SU-DHL-6 (cell line): ENCODE measurements around the gene SULF2.

Source experiments
- H2AFZ ChIP-seq: fragments of 200-600 bp; sonication (generic); 2 replicates; pipeline ENCODE4 v1.6.1; 2014; ENCODE audit warnings: low read depth, mild to moderate bottlenecking, moderate library complexity, mixed read lengths, antibody characterized with exemption, low read length; ENCODE audit not compliant: severe bottlenecking
- H3F3A ChIP-seq: fragments of 200-600 bp; shearing (Covaris generic); 2 replicates; pipeline ENCODE4 v1.6.0; 2016; ENCODE audit warnings: antibody characterized with exemption, mild to moderate bottlenecking; ENCODE audit not compliant: insufficient read depth
- H3K27ac ChIP-seq: fragments of 200-600 bp; sonication (generic); 2 replicates; pipeline ENCODE4 v1.5.1; 2016; ENCODE audit warnings: low read depth, mild to moderate bottlenecking, low read length, moderate library complexity, mixed read lengths
- H3K27me3 ChIP-seq: fragments of 200-600 bp; sonication (generic), shearing (Covaris generic); 2 replicates; pipeline ENCODE4 v1.6.0; 2014; ENCODE audit warnings: mild to moderate bottlenecking, low read length
- H3K36me3 ChIP-seq: fragments of 200-600 bp; sonication (generic); 2 replicates; pipeline ENCODE4 v1.6.1; 2014; ENCODE audit warnings: mild to moderate bottlenecking, low read length, mixed read lengths
- H3K4me2 ChIP-seq: fragments of 300-600, 200-600 bp; shearing (Covaris generic), sonication (generic); 2 replicates; pipeline ENCODE4 v1.6.0; 2014; ENCODE audit warnings: low read length, low read depth, mild to moderate bottlenecking; ENCODE audit not compliant: poor library complexity, severe bottlenecking
- H3K4me3 ChIP-seq: fragments of 200-600 bp; sonication (generic); 2 replicates; pipeline ENCODE4 v1.5.1; 2014; ENCODE audit warnings: antibody characterized with exemption, low read length, mild to moderate bottlenecking, mixed read lengths; ENCODE audit not compliant: insufficient read depth, poor library complexity, severe bottlenecking
- H3K79me2 ChIP-seq: fragments of 200-600 bp; sonication (generic); 2 replicates; pipeline ENCODE4 v1.6.1; 2014; ENCODE audit warnings: mild to moderate bottlenecking, low read length, moderate library complexity; ENCODE audit not compliant: insufficient read depth
- H3K9ac ChIP-seq: fragments of 200-600 bp; sonication (generic); 2 replicates; pipeline ENCODE4 v1.7.0; 2014; ENCODE audit warnings: mild to moderate bottlenecking, low read length
- H3K9me2 ChIP-seq: fragments of 200-600 bp; sonication (generic); replicated peaks from 2 replicates; pipeline ENCODE4 v1.6.1; 2014; ENCODE audit warnings: low read length; ENCODE audit not compliant: insufficient read depth
- H3K9me3 ChIP-seq: fragments of 200-600 bp; sonication (generic); 2 replicates; pipeline ENCODE4 v1.6.1; 2014; ENCODE audit warnings: low read length, mixed read lengths; ENCODE audit not compliant: insufficient read depth
- H4K20me1 ChIP-seq: fragments of 200-600 bp; sonication (generic); 2 replicates; pipeline ENCODE4 v1.6.1; 2014; ENCODE audit warnings: low read depth, mild to moderate bottlenecking, antibody characterized with exemption, low read length, moderate library complexity, mixed read lengths
- CTCF ChIP-seq: fragments of 200-600 bp; sonication (generic); IDR thresholded peaks from one replicate; pipeline ENCODE4 v1.5.1; 2017; ENCODE audit warnings: antibody characterized with exemption, mild to moderate bottlenecking, low read length, moderate library complexity; ENCODE audit not compliant: insufficient read depth, poor library complexity, severe bottlenecking
- EZH2phosphoT487 ChIP-seq: fragments of 200-600 bp; sonication (generic), shearing (Covaris generic); conservative IDR thresholded peaks from 2 replicates; pipeline ENCODE4 v1.6.1; 2018; ENCODE audit warnings: mild to moderate bottlenecking, antibody characterized with exemption, low read length, moderate library complexity, mixed read lengths

Gene SULF2

GRCh38 chr20:47676219-47676721 is 109.0 kb downstream of the SULF2 start:
- Histone ChIP-seq H3K27me3 (no peaks in the 10 kb centered on the region), H3K27ac (no peak overlapping the region), H3K9me2 (no peaks in the 10 kb centered on the region), H3K4me2 (no peak overlapping the region), H3K79me2 (no peaks in the 10 kb centered on the region), H3K36me3 (no peaks in the 10 kb centered on the region), H3K9me3 (no peaks in the 10 kb centered on the region), H3K4me3 (no peak overlapping the region), H3K9ac (no peak overlapping the region), H4K20me1 (no peaks in the 10 kb centered on the region), H2AFZ (no peak overlapping the region), H3F3A (no peaks in the 10 kb centered on the region)
- TF ChIP-seq EZH2phosphoT487 (no peak), CTCF (no peak)

DNA sequence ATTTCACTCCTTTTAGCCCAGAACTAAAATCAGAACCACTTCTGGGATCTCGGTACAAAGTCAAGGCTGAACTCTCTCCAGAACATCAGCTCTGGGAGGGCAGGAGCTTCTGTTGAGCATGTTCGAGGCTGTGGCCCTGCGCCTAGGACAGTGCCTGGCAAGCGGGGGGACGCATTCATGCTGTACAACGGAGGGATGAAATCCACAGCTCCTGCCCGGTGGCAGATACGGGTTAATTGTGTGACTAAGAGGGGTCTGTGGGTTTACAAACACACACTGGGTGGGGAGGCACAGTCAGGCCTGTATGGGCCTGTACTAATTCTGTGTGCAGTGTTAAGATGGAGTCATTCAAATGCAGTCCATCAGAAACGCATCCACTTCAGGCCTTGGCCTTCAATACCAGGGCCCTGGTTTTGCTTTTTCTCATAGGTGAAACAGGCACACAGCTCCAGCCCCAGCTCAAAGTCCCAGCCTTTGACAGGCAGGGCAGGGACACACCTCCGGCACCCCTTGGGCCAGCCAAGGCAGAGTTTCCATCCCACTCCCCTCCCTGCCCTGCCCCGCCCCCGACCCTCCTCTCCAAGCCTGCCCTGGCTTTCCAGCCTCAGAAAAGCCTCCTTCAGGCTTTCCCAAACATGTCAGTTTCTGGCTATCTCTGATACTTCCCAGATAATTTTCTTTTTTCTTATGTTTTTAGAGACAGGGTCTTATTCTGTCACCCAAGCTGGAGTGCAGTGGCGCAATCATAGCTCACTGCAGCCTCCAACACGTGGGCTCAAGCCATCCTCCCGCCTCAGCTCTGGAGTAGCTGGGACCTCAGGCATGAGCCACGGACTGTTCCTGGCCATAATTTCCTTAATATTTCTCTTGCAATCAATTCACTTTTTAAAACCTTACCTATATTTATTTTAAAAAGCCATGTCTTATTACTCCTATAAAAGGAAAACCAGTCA is 109.8 kb downstream of the SULF2 start:
- Histone ChIP-seq H3K79me2 (no peaks in the 10 kb centered on the region), H3K9me3 (no peaks in the 10 kb centered on the region), H3F3A (no peaks in the 10 kb centered on the region), H3K4me2 (no peak overlapping the region), H3K9ac (no peak overlapping the region), H3K9me2 (no peaks in the 10 kb centered on the region), H3K36me3 (no peaks in the 10 kb centered on the region), H3K27me3 (no peaks in the 10 kb centered on the region), H3K27ac (no peak overlapping the region), H4K20me1 (no peaks in the 10 kb centered on the region), H2AFZ (no peak overlapping the region), H3K4me3 (no peak overlapping the region)
- TF ChIP-seq CTCF (no peak), EZH2phosphoT487 (no peak)

DNA sequence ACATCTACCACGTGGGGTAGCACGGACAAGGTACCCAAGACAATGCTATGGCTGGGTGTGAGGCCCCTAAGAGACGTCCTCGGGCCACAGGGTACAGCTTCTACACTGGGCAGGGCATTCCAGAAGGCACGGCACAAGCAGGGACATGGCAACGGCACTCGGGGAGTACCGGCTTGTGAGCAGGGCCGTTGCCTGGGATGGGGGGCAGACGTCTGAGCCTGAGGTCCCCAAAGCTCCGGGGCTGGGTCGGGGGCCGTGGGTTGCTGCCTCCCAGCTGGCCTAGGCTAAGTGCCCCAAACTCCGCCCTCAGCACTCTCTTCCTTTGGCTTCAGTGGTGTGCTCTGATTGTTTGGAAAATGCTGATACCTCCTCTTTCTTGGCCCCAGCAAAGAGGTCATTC is 110.6 kb downstream of the SULF2 start:
- no peak overlapping the region for H2AFZ ChIP-seq
- no peaks in the 10 kb centered on the region for H3K79me2 ChIP-seq
- no peaks in the 10 kb centered on the region for H3K9me2 ChIP-seq
- no peak overlapping the region for H3K27ac ChIP-seq
- TF ChIP-seq EZH2phosphoT487 (no peak), CTCF (no peak)
- no peaks in the 10 kb centered on the region for H3F3A ChIP-seq
- H3K36me3 ChIP-seq, result no peaks in the 10 kb centered on the region
- no peaks in the 10 kb centered on the region for H4K20me1 ChIP-seq
- H3K9ac ChIP-seq, result no peak overlapping the region
- H3K4me2 ChIP-seq, result no peak overlapping the region
- no peaks in the 10 kb centered on the region for H3K27me3 ChIP-seq
- H3K9me3 ChIP-seq, result no peaks in the 10 kb centered on the region
- no peak overlapping the region for H3K4me3 ChIP-seq
